ENCODE measurements around the gene GMPS.
"Not testable (repeated sequence)": the region's sequence is repeated elsewhere in the genome, so short reads cannot be mapped to it uniquely, and the experiment has no call there.

GMPS gene

DNA sequence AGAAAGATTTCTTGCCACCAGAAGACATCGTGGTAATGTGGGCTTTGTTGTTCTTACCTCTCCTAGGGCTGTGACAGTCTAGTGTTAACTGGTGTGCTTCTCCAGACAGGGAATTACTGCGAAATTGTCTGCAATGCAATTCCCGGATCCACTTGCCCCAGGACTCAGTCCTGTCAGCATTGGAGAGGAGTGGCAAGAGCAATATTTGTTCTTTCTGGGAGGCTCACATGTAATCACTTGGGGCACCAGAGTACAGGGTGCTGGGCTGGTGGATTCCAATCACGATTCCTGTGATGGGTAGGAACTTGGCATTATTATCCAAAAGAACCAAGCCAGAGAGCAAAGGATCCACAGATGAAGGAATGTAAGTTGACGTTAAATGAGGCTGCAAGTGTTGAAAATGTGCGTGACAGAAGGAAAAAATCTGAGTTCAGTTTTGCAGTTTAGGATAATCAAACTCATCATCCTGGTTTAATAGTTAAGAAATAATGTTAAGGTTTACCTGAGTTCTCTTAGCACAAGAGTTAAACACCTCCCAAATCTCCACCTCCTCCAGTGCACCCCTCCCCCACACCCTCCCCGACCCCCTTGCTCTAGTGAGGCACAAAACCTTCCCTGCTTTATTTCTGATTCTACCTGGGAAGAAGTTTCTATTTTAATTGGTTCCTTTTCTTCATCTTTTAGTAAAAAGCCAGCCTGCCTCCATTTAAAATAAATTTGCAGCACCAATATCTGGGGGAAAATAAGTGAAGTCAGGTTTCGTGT lies 79.2 kb downstream of the GMPS start:
- peaks cover 6% of the 10 kb centered on the region for H3K4me1 ChIP-seq (ENCODE audit: control insufficient read depth, low read depth, low read length)
- H3K27ac ChIP-seq (ENCODE audit: low read length), result no peak overlapping the region

DNA sequence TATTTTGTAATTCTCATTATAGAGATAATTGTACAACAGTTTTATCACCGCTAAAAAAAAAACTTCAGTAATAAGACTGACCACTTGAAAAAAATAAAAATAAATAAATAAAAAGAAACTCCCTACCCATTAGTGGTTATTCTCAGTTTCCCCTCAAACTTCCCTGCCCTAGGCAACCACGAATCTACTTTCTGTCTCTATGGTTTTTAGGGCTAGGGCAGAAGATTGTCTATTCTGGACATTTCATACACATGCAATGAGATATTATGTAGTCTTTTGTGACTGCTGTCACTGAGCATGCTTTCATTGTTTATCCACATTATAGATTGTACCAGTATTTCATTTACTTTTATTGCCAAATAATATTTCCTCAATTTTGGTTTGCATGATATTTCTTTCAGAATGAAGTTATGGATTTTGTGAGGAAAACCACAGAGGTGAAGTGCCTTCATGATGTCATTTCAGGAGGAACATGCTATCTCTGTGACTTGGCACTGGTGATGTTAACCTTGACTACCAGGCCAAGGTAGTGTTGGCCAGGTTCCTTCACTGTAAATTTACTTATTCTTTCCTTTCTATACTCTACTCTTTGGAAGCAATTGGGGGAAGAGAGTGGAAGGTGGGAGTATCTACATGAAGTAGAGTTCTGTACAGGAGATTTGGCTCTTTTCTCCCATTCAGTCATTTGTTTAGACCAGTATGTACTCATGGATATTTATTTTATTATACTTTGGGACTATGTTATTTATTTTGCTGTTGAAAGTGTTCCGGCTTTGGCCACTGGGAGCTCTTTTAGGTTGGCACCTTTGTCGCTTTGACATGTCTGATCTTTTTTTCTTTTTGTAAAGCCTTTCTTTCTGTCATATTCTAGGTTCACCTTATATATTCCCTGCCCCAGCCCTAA lies 86.3 kb downstream of the GMPS start:
- Histone ChIP-seq H3K9ac (ENCODE audit: low read length) (no peak overlapping the region), H3K4me3 (ENCODE audit: low read length) (no peak overlapping the region), H3K27me3 (ENCODE audit: control insufficient read depth, insufficient read depth, low read length) (no peaks in the 10 kb centered on the region), H3K27ac (ENCODE audit: low read length) (no peak overlapping the region), H3K4me1 (ENCODE audit: control insufficient read depth, low read depth, low read length) (no peaks in the 10 kb centered on the region), H3K36me3 (ENCODE audit: control insufficient read depth, low read depth, low read length) (no peaks in the 10 kb centered on the region), H3K9me3 (ENCODE audit: control insufficient read depth, low read depth, low read length) (no peaks in the 10 kb centered on the region)

More for the DNA sequence above, 79.2 kb downstream of the GMPS start:
- H3K4me3 ChIP-seq (ENCODE audit: low read length), result no peak overlapping the region
- no peaks in the 10 kb centered on the region for H3K36me3 ChIP-seq (ENCODE audit: control insufficient read depth, low read depth, low read length)
- H3K9ac ChIP-seq (ENCODE audit: low read length), result no peak overlapping the region
- H3K27me3 ChIP-seq (ENCODE audit: control insufficient read depth, insufficient read depth, low read length), result no peaks in the 10 kb centered on the region
- no peaks in the 10 kb centered on the region for H3K9me3 ChIP-seq (ENCODE audit: control insufficient read depth, low read depth, low read length)

DNA sequence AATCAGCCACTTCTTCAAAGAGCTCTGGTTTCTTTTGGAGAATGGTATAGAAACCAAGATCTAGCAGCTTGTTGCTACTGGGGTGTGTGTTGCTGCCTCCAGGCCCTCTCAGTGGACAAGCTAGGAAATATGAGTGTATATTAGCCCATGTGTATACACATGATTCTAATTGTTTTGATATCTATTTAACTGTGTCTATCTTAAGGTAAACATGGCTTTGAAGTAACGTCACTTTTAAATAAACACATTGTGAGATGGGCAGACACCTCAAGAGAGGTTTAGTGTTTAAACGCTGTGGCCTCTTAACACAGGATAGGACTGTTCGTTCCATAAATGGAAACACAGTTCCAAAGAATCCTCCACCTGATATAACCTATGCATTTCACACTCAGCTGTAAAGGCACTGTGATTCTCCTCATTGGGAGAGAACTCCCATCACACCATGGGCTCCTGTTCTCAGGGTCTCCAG lies 87.0 kb downstream of the GMPS start:
- H3K27ac ChIP-seq (ENCODE audit: low read length), result no peak overlapping the region
- H3K27me3 ChIP-seq (ENCODE audit: control insufficient read depth, insufficient read depth, low read length), result no peaks in the 10 kb centered on the region
- no peaks in the 10 kb centered on the region for H3K36me3 ChIP-seq (ENCODE audit: control insufficient read depth, low read depth, low read length)
- no peak overlapping the region for H3K4me3 ChIP-seq (ENCODE audit: low read length)
- no peak overlapping the region for H3K9ac ChIP-seq (ENCODE audit: low read length)
- no peaks in the 10 kb centered on the region for H3K4me1 ChIP-seq (ENCODE audit: control insufficient read depth, low read depth, low read length)
- no peaks in the 10 kb centered on the region for H3K9me3 ChIP-seq (ENCODE audit: control insufficient read depth, low read depth, low read length)

DNA sequence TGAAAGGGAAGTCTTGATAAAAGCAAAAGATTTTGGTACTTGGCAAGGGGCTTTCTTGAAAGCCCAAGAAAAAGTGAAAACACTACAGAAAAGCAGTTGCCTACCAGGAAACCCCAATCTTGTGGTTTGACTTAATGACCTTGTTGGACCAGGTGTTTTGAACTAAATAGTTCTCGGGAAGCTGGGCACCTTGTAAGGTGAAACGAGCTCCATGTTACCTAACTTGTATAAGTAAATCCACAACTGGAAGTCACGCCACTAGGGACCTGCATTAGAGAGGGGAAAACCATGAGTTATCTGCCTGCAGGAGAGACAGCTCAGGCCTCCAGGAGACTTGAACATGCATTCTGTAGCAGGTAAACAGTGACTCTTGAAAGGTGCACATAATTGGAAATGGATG lies 88.2 kb downstream of the GMPS start:
- no peak overlapping the region for H3K27ac ChIP-seq (ENCODE audit: low read length)
- H3K9me3 ChIP-seq (ENCODE audit: control insufficient read depth, low read depth, low read length), result no peaks in the 10 kb centered on the region
- no peak overlapping the region for H3K9ac ChIP-seq (ENCODE audit: low read length)
- H3K36me3 ChIP-seq (ENCODE audit: control insufficient read depth, low read depth, low read length), result no peaks in the 10 kb centered on the region
- no peaks in the 10 kb centered on the region for H3K27me3 ChIP-seq (ENCODE audit: control insufficient read depth, insufficient read depth, low read length)
- no peaks in the 10 kb centered on the region for H3K4me1 ChIP-seq (ENCODE audit: control insufficient read depth, low read depth, low read length)
- no peak overlapping the region for H3K4me3 ChIP-seq (ENCODE audit: low read length)

DNA sequence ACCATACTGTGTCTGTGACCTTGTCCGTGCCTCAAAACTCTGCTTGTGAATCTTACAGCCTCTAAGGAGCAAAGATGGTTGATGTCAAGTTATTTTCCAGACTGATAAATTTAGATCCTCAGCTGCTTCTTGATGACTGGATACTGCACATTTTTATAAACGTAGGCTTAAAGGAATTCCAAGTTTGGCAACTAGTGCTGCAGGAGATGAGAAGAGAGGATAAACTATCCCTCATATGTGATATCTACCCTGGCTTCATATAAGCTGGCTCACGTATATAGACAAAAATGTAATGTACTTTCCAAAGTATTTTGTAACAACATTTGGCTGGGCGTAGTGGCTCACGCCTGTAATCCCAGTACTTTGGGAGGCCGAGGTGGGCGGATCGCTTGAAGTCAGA lies 89.6 kb downstream of the GMPS start:
- no peaks in the 10 kb centered on the region for H3K4me1 ChIP-seq (ENCODE audit: control insufficient read depth, low read depth, low read length)
- no peak overlapping the region for H3K27ac ChIP-seq (ENCODE audit: low read length)
- no peaks in the 10 kb centered on the region for H3K36me3 ChIP-seq (ENCODE audit: control insufficient read depth, low read depth, low read length)
- H3K27me3 ChIP-seq (ENCODE audit: control insufficient read depth, insufficient read depth, low read length), result no peaks in the 10 kb centered on the region
- H3K9ac ChIP-seq (ENCODE audit: low read length), result no peak overlapping the region
- no peak overlapping the region for H3K4me3 ChIP-seq (ENCODE audit: low read length)
- no peaks in the 10 kb centered on the region for H3K9me3 ChIP-seq (ENCODE audit: control insufficient read depth, low read depth, low read length)

DNA sequence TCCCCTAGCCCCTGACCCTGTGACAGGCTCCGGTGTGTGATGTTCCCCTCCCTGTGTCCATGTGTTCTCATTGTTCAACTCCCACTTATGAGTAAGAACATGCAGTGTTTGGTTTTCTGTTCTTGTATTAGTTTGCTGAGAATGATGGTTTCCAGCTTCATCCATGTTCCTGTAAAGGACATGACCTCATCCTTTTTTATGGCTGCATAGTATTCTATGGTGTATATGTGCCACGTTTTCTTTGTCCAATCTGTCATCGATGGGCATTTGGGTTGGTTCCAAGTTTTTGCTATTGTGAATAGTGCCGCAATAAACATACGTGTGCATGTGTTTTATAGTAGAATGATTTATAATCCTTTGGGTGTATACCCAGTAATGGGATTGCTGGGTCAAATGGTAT lies 90.6 kb downstream of the GMPS start:
- not testable (repeated sequence) for H3K4me3 ChIP-seq (ENCODE audit: low read length); H3K36me3 ChIP-seq (ENCODE audit: control insufficient read depth, low read depth, low read length); H3K27me3 ChIP-seq (ENCODE audit: control insufficient read depth, insufficient read depth, low read length); H3K9ac ChIP-seq (ENCODE audit: low read length); H3K27ac ChIP-seq (ENCODE audit: low read length); H3K9me3 ChIP-seq (ENCODE audit: control insufficient read depth, low read depth, low read length); H3K4me1 ChIP-seq (ENCODE audit: control insufficient read depth, low read depth, low read length)

DNA sequence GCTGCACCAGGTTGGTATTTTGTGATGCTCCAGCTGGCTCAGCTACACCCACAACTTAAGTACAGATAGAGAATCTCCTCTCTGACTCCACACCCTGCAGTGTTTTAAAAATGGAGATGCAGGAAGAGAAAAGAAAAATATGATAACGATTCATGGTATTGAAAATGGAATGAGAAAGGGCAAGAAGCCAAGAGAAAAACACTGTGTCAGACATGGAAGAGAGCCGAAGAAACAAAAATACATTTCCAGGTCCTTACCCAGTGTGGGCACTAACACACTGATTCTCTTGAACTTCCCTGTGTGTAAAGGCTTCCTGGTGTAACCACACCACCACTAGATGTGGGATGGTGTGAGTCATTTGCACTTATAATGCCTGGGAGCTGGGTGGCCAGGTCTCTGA lies 93.1 kb downstream of the GMPS start:
- Histone ChIP-seq H3K9me3 (ENCODE audit: control insufficient read depth, low read depth, low read length) (no peaks in the 10 kb centered on the region), H3K9ac (ENCODE audit: low read length) (no peak overlapping the region), H3K36me3 (ENCODE audit: control insufficient read depth, low read depth, low read length) (no peaks in the 10 kb centered on the region), H3K4me3 (ENCODE audit: low read length) (no peak overlapping the region), H3K27me3 (ENCODE audit: control insufficient read depth, insufficient read depth, low read length) (no peaks in the 10 kb centered on the region), H3K4me1 (ENCODE audit: control insufficient read depth, low read depth, low read length) (no peaks in the 10 kb centered on the region), H3K27ac (ENCODE audit: low read length) (no peak overlapping the region)

DNA sequence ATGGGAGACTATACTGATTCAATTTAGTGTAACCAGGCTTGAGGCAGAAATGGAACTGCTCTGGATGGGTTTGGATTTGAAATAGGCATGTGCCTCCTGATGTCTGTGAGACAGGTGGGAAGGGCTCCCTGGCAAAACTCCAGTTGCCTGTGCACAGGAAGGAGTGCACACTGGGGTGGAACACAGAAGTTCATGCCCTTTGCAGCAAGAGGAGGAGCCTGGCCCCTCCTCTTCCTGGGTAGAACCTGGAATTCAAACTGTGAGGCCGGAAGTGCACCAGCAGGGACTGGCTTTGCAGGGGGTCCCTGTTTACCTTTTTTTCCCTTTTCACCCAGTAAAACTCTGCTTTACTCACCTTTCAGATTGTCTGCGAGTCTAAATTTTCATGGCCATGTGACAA lies 99.9 kb downstream of the GMPS start:
- Histone ChIP-seq H3K9ac (ENCODE audit: low read length) (no peak overlapping the region), H3K27me3 (ENCODE audit: control insufficient read depth, insufficient read depth, low read length) (no peaks in the 10 kb centered on the region), H3K4me1 (ENCODE audit: control insufficient read depth, low read depth, low read length) (no peaks in the 10 kb centered on the region), H3K4me3 (ENCODE audit: low read length) (no peak overlapping the region), H3K36me3 (ENCODE audit: control insufficient read depth, low read depth, low read length) (no peaks in the 10 kb centered on the region), H3K27ac (ENCODE audit: low read length) (no peak overlapping the region), H3K9me3 (ENCODE audit: control insufficient read depth, low read depth, low read length) (no peaks in the 10 kb centered on the region)

DNA sequence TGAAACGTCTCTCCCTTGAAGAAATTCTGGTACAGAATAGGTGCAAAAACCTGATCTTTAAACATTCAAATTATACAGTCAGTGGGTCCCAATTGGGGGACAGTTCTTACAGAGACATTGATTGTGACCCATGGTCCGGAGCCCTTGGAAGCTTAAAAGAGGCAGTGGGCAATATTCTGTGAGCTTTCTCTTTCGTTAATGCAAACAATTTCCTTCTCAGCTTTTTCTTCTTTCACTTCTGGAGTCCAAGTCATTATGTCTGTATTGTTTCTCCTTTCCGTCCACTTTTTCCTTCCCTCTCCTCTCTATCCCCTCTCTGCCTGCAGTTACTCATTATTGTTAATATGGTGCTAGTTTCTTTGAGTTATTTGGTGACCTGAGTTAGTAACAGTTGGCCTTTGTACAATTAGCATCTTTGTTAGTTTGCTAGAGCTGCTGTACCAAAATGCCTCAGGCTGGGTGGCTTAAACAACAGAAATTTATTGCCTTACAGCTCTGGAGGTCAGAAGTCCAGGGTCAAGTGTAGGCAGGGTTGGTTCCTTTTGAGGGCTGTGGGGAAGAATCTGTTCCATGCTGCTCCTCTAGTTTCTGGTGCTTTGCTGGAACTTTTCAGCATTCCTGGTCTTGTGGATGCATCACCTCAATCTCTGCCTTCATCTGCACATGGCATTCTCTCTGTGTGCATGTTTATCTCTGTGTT lies 102.6 kb downstream of the GMPS start:
- no peak overlapping the region for H3K9ac ChIP-seq (ENCODE audit: low read length)
- H3K4me3 ChIP-seq (ENCODE audit: low read length), result no peak overlapping the region
- no peak overlapping the region for H3K27ac ChIP-seq (ENCODE audit: low read length)
- no peaks in the 10 kb centered on the region for H3K4me1 ChIP-seq (ENCODE audit: control insufficient read depth, low read depth, low read length)
- no peaks in the 10 kb centered on the region for H3K36me3 ChIP-seq (ENCODE audit: control insufficient read depth, low read depth, low read length)
- H3K9me3 ChIP-seq (ENCODE audit: control insufficient read depth, low read depth, low read length), result no peaks in the 10 kb centered on the region
- H3K27me3 ChIP-seq (ENCODE audit: control insufficient read depth, insufficient read depth, low read length), result no peaks in the 10 kb centered on the region

DNA sequence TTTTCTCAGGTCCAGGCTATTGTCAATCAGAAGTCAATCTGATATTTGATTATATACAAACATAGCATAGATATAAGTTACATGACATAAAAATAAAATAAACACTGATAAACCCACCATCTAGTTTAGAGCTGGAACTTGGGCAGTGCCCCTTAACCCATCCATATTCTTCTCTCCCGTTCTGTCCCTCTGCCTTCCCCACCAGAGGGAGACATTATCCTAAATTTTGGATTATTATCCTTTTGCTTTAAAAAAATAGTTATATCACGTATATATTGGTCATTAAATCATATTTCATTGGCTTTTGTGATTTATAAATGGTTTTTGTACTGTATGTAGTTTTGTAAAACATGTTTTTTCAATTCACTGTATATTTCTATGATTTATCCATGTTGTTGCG lies 107.9 kb downstream of the GMPS start:
- H3K4me1 ChIP-seq (ENCODE audit: control insufficient read depth, low read depth, low read length), result no peaks in the 10 kb centered on the region

DNA sequence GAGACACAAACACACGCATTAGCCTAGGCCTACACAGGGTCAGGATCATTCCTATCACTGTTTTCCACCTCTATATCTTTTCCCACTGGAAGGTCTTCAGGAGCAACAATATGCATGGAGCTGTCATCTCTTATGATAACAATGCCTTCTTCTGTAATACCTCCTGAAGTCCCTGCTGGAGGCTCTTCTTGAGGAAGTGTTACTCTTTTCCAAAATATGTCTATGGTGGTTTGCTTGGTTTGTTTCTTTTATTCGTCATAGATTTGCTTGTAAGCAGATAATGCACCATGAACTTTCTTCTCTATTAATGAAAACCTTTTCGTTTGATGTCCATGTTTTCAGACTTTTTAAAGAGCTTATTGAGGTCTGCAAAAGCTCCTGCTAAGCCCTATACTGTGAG lies 109.3 kb downstream of the GMPS start:
- no peak overlapping the region for H3K9ac ChIP-seq (ENCODE audit: low read length)
- H3K27me3 ChIP-seq (ENCODE audit: control insufficient read depth, insufficient read depth, low read length), result no peaks in the 10 kb centered on the region
- H3K9me3 ChIP-seq (ENCODE audit: control insufficient read depth, low read depth, low read length), result no peaks in the 10 kb centered on the region
- no peaks in the 10 kb centered on the region for H3K36me3 ChIP-seq (ENCODE audit: control insufficient read depth, low read depth, low read length)
- H3K4me1 ChIP-seq (ENCODE audit: control insufficient read depth, low read depth, low read length), result peaks cover 6% of the 10 kb centered on the region
- no peak overlapping the region for H3K27ac ChIP-seq (ENCODE audit: low read length)
- no peak overlapping the region for H3K4me3 ChIP-seq (ENCODE audit: low read length)

More for the DNA sequence above, 107.9 kb downstream of the GMPS start:
- Histone ChIP-seq H3K36me3 (ENCODE audit: control insufficient read depth, low read depth, low read length) (no peaks in the 10 kb centered on the region), H3K4me3 (ENCODE audit: low read length) (no peak overlapping the region), H3K27me3 (ENCODE audit: control insufficient read depth, insufficient read depth, low read length) (no peaks in the 10 kb centered on the region), H3K9ac (ENCODE audit: low read length) (no peak overlapping the region), H3K9me3 (ENCODE audit: control insufficient read depth, low read depth, low read length) (no peaks in the 10 kb centered on the region), H3K27ac (ENCODE audit: low read length) (no peak overlapping the region)
